GM21515 (cell line): Measurements from ENCODE around the gene PRKCB.
"Not testable (repeated sequence)": the region's sequence is repeated elsewhere in the genome, so short reads cannot be mapped to it uniquely, and the experiment has no call there.

Source experiments
- ATAC-seq: cut with Tn5 transposase; IDR thresholded peaks from one replicate; pipeline ENCODE4 v1.9.1; 2021; ENCODE audit not compliant: unreplicated experiment

Gene PRKCB

DNA sequence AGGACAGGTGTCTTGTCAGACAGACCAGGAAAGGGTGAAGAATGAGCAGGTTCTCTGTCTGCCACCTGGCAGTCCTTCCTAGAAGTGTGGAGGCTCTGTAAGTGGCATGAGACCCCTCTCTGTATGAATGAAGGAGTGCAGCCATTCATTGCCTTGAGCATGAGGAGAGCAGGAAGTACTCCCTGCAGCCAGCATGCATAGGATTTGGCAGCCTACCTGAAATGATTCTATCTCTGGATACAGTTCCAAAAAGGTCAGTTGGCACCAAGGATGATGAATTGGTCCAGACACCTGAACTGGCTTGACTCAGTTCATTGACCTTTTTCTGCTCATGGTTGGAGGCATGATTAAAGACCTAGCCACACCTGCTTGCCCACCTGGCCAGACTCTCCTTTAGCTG is 163.0 kb downstream of the PRKCB start:
- ATAC-seq = no peak

DNA sequence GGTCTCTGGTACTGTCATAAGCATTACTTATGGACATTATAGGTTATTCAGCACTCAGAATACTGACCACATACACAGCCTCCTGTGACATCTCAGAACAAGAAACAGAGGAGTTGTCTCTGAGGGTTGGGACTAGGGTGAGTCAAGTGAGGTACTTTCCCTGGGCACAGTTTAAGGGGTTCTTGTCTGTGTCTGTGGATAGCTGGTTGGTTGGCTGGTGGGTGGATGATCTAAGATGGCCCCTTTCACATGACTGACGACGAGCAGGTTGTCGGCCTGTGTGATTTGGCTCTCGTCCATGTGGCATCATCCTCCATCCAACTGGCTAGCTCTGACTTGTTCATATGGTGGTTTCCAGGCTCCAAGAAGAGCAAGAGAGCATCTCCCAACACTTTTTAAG is 163.9 kb downstream of the PRKCB start:
- ATAC-seq = no peak

DNA sequence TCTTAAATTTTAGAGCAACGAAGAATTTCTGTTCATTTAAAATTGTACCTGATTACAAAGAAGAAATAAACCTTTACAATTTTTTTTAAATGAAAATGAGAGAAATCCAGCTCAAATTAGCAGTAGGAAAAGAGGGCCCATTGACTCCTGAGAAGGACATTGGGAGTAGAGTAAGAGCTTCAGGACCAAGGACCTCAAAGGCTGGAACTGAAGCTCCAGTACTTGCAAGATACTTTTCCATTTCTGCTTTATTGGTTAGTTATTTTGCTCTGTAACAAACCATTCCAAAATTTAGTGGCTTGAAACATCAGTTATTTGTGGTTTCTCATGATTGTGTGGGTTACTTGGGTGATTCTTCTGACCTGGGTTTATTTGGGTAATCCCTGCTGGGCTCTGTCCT is 165.9 kb downstream of the PRKCB start:
- no peak for ATAC-seq

DNA sequence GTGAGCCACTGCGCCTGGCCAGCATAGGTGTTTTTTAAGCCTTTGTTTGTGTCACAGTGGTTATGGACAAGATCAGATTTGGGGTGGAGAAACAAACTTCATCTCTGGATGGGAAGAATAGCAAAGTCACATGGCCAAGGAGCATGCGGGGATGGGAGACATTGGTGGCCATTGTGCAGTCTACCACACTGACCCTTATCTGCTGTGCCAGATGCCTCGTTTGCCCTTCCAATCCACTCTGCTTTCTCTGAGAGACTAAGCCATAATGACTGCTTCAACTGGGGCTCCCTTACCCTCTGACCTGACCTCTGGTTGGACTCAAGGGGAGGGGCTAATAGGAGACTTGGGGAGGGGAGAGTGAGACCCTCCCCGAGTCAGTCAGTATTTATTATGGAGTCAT is 166.8 kb downstream of the PRKCB start:
- ATAC-seq = no peak

DNA sequence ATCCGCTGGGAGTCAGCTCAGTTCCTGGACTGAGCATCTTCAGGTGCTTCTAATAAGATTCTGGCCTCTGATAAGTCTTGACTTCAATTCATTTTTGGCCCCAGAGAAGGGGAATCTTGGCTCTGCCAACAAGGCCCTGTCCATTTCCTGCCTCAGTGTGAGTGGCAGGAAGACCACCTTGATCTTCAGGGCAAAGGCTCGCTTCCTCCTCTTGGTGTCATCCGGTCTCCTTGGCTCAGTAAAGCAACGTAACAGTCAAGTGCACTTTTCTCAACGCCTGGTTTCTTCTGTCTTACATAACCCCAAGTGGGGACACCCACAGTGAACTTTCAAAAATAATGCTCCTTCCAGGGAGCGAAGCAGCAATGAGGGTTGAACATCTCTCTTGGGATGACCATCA is 169.8 kb downstream of the PRKCB start:
- no peak for ATAC-seq

DNA sequence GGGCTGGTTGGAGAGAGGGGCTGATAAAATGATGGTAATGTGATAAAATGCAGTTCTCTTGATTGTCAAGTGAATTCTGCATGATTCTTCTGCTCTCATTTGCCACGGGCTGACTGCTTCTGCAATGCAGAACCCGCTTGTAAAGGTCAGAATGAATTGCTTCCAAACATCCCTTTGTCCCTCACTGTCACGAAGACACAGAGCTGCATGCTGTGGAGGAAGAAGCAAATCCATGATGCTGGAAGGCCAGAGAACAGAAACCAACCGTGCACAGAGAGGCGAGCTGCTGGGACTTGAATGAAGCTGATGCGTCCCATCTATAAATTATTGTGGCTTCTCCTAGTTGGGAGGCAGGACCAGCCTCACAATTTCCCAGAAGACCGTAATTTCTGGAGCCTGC is 171.6 kb downstream of the PRKCB start:
- ATAC-seq = no peak

DNA sequence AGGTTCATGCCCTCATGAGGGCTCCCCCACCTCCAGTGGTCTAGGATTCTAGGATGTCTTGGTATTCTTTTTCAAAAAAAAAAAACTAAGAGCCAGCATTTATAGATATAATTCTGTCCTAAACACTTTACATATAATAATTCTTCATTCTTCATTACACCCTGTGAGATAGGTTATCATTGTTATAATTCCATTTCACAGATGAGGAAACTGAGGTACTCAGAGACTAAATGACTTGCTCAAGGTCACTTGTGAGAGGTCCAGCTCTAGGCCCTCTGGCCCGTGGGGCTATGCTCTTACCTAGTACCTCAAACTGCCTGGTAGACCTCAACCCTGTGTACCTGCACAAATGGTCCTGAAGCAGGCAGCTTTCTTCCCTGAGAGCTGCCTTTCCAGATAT is 172.2 kb downstream of the PRKCB start:
- no peak for ATAC-seq

DNA sequence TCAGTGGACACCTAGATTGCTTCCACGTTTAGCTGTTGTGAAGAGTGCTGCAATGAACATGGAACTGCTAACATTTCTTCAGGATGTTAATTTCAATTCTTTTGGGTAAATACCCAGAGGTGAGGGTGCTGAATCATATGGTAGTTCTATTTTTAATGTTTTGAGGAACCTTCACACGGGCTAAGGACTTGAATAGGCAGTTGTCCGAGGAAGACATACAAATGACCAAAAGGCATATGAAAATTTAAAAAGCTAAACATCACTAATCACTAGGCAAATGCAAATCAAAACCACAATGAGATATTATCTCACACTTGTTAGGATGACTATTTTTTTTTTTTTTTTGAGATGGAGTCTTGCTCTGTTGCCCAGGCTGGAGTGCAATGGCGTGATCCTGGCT is 173.3 kb downstream of the PRKCB start:
- no peak for ATAC-seq

DNA sequence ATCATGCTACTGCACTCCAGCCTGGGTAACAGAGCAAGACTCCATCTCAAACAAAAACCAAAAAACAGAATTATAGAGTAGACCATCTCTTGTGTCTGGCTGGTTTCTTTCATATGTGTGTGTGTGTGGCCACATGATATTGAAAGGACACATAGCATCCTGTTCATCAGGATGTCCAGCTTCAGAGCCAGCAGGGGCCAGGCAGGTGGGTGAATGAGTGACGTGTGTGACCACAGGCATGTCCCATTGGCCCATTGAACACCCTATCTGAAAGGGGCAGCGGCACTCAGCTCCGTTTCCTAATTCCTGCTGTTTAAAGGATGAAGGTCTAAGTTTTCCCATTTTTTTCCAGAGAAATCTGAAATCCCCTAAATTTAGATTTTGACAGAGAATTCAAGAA is 174.2 kb downstream of the PRKCB start:
- ATAC-seq = no peak

DNA sequence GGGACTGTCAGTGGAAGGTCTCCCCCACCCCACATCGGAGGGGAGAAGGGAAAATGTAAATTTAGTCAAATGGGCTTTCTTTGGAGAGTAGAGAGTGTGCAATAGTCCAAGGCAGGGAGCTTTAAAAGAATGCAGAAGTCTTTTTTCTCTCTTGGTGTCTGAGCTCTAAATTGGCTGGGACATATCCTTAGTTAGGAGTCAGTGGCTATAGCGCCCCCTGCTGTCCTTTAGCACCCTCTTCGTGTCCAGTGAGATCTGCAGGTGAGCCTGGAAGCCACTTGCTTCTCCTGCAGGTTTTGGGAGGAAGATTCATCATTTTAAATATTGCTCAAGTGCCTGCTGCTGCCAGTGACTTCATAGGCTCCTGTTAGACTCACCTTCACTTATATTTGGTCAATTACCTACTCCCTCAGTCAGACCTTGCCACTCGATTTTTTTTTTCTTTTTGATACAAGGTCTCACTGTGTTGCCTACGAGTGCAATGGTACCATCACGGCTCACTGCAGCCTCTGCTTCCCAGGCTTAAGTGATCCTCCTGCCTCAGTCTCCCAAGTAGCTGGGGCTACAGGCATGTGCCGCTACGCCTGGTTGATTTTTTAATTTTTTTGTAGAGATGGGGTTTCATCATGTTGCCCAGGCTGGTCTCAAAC is 174.8 kb downstream of the PRKCB start:
- ATAC-seq = no peak

DNA sequence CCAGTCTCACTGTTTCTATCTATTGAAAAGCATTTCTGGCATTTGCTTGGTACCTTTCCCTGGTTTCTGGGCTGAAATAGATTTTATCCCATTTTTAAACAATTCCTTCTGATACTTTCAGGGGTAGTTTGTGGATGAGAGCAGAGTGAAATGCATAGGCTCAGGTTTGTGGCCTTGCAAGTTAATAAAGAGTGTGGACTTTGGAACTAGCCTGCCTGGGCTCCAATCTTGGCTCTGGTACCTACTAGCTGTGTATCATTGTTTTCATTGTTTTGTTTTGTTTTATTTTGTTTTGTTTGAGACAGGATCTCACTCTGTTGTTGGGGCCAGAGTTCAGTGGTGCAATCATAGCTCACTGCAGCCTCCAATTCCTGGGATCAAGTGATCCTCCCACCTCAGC is 175.5 kb downstream of the PRKCB start:
- no peak for ATAC-seq

DNA sequence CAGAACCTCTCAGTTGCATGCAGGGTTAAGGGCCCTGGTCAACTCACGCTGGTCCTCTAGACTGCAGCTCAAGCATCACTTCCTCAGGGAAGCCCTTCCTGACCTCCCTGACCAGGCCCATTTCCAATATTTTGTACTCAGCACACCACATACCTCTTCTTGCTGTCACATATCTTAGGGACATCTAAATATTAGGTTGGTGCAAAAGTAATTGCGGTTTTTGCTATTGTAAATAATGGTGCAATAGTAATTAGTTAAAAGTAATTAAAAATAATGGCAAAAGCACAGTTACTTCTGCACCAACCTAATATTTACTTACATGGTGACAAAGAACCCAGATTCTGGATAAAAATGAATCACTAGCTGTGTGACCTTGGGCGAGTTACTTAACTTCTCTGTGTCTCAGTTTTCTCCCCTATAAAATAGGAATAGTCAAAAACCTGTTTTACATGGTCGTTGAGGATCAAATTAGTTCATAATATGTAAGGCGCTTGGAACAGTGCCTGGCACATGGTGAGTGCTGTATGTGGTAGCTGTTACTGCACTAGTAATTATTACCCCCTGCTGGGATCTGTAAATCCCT is 177.4 kb downstream of the PRKCB start:
- no peak for ATAC-seq

DNA sequence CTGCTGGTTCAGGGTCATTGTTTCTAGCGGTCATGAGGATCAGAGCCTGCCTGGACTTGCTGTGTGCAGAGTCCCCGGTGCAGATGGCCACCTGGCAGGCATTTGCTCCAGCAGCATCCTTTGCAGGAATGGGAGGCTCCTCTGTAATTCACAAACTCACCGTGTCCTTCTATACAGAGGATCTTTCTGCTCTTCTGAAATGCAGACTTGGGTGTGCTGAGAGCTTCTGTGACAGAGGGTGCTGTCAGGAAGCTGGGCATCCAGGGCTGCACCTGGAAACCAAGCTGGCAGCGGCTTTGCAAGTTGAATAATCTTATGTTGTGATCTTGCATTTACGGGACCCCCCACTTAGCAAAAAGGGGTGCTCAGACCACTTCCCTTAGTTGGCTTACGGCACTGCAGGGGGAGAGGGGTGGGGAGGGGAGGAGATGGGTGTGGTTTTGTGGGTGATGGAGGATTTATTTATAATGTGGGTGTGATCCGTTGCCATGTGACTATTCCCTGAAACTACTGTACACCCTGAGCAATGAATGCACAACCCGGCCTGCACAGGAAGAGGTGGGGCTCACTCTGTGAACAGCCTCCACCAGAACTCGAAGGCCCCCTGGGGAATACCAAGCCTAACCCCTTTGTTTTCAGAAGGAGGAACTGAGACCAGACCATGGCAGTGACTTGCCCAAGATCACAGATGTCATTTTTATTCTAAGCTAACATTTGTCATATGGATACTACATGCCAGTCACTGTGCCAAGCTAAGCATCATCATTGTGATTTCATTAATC is 178.3 kb downstream of the PRKCB start:
- peak; percentile 85 for ATAC-seq

DNA sequence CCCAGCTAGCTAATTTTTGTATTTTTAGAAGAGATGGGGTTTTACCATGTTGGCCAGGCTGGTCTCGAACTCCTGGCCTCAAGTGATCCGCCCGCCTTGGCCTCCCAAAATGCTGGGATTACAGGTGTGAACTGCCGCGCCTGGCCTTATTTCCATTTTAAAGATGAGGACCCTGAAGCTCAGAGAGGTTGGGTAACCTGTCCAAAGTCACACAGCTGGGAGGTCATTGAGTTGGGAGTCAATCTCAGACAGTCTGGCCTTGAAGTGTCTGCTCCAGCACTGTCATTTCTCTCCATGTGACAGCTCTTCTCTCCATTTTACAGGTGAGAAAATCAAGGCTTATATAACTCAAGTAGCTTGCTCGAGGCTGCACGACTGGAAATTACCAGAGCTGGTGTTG is 179.2 kb downstream of the PRKCB start:
- not testable (repeated sequence) for ATAC-seq

DNA sequence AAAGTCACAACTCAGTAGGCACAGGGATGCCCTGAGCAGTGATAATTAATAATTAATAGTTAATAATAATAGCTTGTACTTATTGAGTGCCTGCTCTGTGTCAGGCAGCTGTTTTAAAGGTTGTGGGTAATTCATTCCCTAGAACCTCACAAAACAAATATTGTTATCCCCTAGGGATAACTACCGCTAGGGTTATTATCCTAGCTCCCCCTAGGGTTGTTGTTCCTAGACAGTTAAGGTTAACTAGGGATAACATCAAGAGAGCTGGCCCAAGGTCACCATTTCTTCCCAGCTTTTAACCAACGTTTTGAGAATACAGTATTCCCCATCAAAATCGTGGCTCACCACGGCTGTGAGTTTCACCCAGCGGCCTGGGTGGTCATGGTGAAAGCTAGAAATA is 180.1 kb downstream of the PRKCB start:
- ATAC-seq = no peak

DNA sequence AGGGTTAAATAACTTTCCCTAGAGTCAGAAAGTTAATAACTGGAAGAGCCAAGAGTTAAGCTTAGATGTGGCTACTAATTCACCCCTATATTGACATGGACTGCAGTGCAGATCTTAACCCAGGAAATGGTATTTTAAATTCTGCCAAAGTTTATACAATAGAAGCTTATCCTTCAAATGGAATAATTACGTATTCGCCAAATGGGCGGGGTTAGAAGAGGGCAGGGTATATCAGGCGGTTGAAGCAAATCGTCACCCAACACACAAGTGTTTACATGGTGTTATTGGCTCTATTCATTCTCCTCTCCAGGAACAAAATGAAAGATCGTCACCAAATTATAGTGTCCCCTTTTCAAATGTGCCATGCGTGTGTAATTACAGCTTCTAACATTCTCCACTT is 182.7 kb downstream of the PRKCB start:
- no peak for ATAC-seq

DNA sequence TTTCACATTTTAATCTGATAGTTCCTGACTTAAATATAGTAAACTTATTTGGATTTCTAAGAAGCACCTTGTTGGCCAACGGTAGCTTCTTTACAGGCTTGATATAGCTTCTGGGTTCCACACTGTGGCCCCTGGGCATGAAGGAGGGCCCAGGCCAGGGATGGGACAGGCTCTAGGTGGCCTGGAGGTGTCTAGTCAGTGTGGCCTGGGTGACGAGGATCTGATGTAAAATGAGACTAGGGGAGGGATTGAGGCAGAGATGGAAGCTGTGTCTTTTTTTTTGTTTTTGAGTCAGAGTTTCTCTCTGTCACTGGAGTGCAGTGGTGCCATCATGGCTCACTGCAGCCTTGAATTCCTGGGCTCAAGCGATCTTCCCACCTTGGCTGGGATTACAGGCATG is 187.0 kb downstream of the PRKCB start:
- ATAC-seq = no peak

DNA sequence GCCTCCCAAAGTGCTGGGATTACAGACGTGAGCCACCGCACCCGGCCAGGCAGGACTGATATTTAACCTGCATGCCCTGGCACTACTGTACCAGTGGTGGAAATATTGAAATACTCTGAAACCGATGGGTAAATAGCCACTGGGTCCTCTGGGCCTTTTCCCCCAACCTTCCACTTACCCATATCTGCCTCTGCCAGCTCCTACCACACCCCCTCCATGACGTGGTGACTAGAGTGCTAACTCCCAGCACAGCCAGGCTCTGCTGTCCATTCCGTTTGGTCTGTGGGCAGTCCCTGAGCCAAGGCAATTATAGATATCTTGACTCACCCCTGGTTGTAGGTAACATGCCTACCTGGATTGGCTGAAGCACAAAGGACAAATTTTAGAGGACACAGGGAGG is 187.8 kb downstream of the PRKCB start:
- ATAC-seq = no peak

DNA sequence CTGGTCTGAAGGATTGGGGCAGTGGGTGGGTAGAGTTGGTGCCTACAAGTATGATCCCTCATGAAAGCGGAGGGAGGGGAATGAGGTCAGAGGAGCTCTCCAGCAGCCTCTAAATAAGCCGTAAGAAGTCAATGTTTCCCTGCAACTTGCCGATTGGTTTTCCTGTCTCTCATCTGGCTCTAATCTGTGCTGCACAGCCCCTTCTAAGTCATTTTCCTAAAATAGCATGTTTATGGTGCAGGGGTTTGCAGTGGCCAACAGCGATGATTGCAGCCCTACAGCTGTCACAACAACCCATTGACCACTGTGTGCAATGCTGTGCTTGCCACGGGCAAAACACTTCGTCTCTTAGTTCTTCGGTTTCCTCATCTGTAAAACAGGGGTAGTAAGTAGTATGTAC is 189.2 kb downstream of the PRKCB start:
- no peak for ATAC-seq

DNA sequence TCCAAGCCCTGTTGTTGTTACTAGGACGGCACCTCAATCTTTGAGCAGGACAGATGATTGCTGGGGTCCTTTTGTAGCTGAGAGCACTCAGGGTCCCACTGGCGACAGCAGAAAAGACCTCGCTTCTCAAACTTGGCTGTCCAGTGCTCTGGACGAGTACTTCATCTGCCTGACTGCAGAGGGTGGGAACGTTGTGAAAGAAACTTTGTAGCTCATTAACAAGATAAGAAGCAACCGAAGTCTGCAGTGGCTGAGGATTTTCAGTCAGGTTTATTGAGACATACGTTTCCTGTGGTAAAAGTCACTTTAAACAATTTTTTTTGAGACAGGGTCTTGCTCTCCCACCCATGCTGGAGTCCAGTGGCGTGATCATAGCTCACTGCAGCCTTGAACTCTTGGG is 191.7 kb downstream of the PRKCB start:
- ATAC-seq = no peak

DNA sequence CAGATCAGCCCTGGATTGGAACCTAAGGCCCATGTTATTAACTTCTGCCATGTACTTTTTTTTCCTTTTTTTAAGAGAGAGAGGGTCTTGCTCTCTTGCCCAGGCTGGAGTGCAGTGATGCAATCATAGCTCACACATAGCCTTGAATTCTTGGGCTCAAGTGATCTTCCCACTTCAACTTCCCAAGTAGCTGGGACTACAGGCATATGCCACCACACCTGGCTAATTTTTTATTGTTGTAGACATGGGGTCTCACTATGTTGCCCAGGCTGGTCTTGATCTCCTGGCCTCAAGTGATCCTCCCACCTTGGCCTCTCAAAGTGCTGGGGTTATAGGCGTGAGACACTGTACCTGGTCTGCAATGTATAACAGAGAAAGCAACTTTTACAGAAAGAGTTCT is 194.1 kb downstream of the PRKCB start:
- ATAC-seq = not testable (repeated sequence)

DNA sequence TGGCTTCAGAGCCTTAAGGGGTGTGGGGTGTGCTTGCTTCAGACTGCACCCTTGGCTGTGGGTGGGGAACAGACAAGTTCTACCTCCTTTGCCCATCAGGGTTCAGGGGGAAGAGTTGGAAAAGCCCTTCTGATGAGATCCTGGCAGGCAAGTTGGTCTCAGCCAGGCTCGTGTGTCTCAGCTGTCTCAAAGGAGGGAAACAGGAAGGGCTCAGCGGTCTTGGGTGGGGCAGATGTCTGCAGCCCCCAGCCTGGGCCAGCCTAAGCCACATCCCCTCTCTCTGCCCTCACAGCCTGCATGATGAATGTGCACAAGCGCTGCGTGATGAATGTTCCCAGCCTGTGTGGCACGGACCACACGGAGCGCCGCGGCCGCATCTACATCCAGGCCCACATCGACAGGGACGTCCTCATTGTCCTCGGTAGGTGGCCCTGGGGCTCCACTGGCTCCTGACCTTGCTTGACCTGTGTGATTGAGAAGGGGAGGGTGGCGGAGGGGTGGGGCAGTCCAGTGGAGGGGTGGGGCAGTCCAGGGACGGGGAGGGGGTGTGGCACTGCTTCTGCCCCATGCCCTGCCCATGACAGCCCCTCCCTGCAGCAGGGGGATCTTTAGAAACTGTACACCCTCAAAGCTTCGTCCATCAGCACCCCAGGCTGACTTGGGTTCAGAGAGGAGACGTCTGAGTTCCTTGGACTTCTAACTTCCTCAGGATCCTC is 199.5 kb downstream of the PRKCB start:
- no peak for ATAC-seq
